Lung microvascular endothelial cell (primary cell): Measurements from ENCODE around the gene TRDMT1. TPM values are rescaled to one million over a fixed set of nuclear protein-coding genes. Genes with fewer than 3 reads are reported as not detected.
A peak's percentile ranks its signal among the peaks of the same experiment; 100 is the strongest.

Source experiments
- DNase-seq, 2 donors: peaks; one replicate each; pipeline versions ENCODE4 v3.0.0 to v3.0.0-alpha.2; 2010; ENCODE audit warnings: low read depth in 2 of 2
- total RNA-seq: library from RNA; depleted of rRNA; stranded (reverse); fragments of >200 nt; gene quantifications from 2 replicates; pipeline ENCODE4 v1.2.1, GENCODE V29; 2014

Gene TRDMT1
- total RNA-seq, 1 donor from 2014 or later, result 3.8 TPM

GRCh38 chr10:17106991-17107390, 94.5 kb downstream of the TRDMT1 start:
- DNase-seq, result no peak

GRCh38 chr10:17101910-17102266, 99.6 kb downstream of the TRDMT1 start:
- DNase-seq, result peak in 1 of 2 donors; percentile 19

- DNase-seq, result peak; percentile 67 to 85
Measured at GRCh38 chr10:17101257-17101909, 100.1 kb downstream of the TRDMT1 start.

- DNase-seq, result peak; percentile 34 to 64
Measured at GRCh38 chr10:17100586-17100985, 100.9 kb downstream of the TRDMT1 start.

GRCh38 chr10:17098012-17098411, 103.5 kb downstream of the TRDMT1 start:
- DNase-seq, result no peak

Other genes with a start within 250 kb of the TRDMT1 start
- 3.1 and 4.2 TPM in 2 replicates for gene CUBN, start 71.9 kb downstream of the TRDMT1 start, total RNA-seq
- gene VIM, start 26.6 kb upstream of the TRDMT1 start, total RNA-seq, result 2,898 and 3,955 TPM in 2 replicates